Stomach (tissue), 4 donors: ENCODE measurements around the gene ARSI.

Experiments used
- CTCF ChIP-seq, 7 experiments: fragments of 450-650 bp in 4 of 7; fragments of 200-600 bp in 3 of 7; sonication (generic) in 3 of 7; IDR thresholded peaks; one replicate each; pipeline ENCODE4 v1.5.1; 2016 to 2019; ENCODE audit warnings: antibody characterized with exemption in 7 of 7, control low read depth in 2 of 7, mild to moderate bottlenecking in 1 of 7
- EP300 ChIP-seq: sonication (generic); formaldehyde crosslinking; IDR thresholded peaks from one replicate; pipeline ENCODE4 v1.6.1; 2017; ENCODE audit warnings: antibody characterized with exemption
- POLR2A ChIP-seq, 4 donors: fragments of 450-650 bp; IDR thresholded peaks; one replicate each; pipeline ENCODE4 v1.6.1; 2016; ENCODE audit warnings: antibody characterized with exemption in 4 of 4, control low read depth in 2 of 4, mild to moderate bottlenecking in 1 of 4, moderate library complexity in 1 of 4
- POLR2AphosphoS5 ChIP-seq, 3 donors: sonication (generic); formaldehyde crosslinking; IDR thresholded peaks; one replicate each; pipeline ENCODE4 v1.6.1; 2016; ENCODE audit warnings: antibody characterized with exemption in 3 of 3

DNA sequence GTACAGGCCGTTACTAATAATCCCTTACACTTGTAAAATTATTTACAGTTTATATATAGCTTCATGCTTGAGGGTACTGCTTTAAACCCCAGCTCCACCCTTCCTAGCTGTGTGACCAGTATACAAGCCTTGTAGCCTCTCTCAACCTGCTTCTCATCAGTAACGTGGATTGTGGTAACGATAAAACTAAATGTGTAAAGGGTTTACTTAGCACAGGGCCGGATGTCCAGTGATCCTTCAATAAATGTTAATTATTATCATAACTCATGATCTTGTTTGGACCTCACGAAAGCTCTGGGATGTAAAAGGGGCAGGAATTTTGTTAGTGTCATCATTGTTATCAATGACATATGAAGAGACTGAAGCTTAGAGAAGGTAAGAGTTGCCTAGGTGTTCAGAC lies 7.5 kb upstream of the ARSI start:
- no peak for TF ChIP-seq CTCF (IDR thresholded peaks at IDR 0.05)
- TF ChIP-seq EP300 = no peak
- TF ChIP-seq POLR2A (IDR thresholded peaks at IDR 0.05) = no peak
- no peak for TF ChIP-seq POLR2AphosphoS5 (IDR thresholded peaks at IDR 0.05)
